DND-41 (cell line): Measurements from ENCODE around the gene GNG4.
"Not testable (repeated sequence)": the region's sequence is repeated elsewhere in the genome, so short reads cannot be mapped to it uniquely, and the experiment has no call there.

Source experiments
- ATAC-seq: fragments of 200-7000 bp; cut with Tn5 transposase; 3 replicates; pipeline ENCODE4 v1.9.1; 2021; ENCODE audit warnings: low read depth; ENCODE audit not compliant: insufficient read depth
- DNase-seq: peaks from one replicate; pipeline ENCODE4 v3.0.0-alpha.2; 2020
- H2AFZ ChIP-seq: 2 replicates; pipeline ENCODE4 v1.6.0; 2012; ENCODE audit warnings: low read depth, low read length
- H3K27ac ChIP-seq: 2 replicates; pipeline ENCODE4 v1.5.1; 2012; ENCODE audit warnings: low read length, inconsistent platforms
- H3K27me3 ChIP-seq: fragments of 200-600 bp; sonication (generic); 2 replicates; pipeline ENCODE4 v1.6.0; 2012; ENCODE audit warnings: low read length, mild to moderate bottlenecking, inconsistent platforms; ENCODE audit not compliant: insufficient read depth, poor library complexity
- H3K36me3 ChIP-seq: 2 replicates; pipeline ENCODE4 v1.5.1; 2012; ENCODE audit warnings: low read length, inconsistent platforms; ENCODE audit not compliant: insufficient read depth
- H3K4me1 ChIP-seq: 2 replicates; pipeline ENCODE4 v1.5.1; 2012; ENCODE audit warnings: mild to moderate bottlenecking, low read length; ENCODE audit not compliant: insufficient read depth
- H3K4me2 ChIP-seq: 2 replicates; pipeline ENCODE4 v1.6.0; 2012; ENCODE audit warnings: mild to moderate bottlenecking, moderate library complexity, low read length, inconsistent platforms; ENCODE audit not compliant: insufficient read depth
- H3K4me3 ChIP-seq, 2 experiments: fragments of 200-600 bp in 1 of 2; shearing (Covaris generic) in 1 of 2; 2 replicates each; pipeline ENCODE4 v1.5.1; 2012 to 2016; ENCODE audit warnings: inconsistent platforms in 2 of 2, low read length in 2 of 2, mild to moderate bottlenecking in 2 of 2, low read depth in 1 of 2, moderate library complexity in 1 of 2
- H3K79me2 ChIP-seq: 2 replicates; pipeline ENCODE4 v1.6.0; 2012; ENCODE audit warnings: low read length, inconsistent platforms; ENCODE audit not compliant: insufficient read depth
- H3K9ac ChIP-seq: 2 replicates; pipeline ENCODE4 v1.6.0; 2012; ENCODE audit warnings: low read depth, mild to moderate bottlenecking, inconsistent platforms, low read length, moderate library complexity
- H3K9me3 ChIP-seq: 2 replicates; pipeline ENCODE4 v1.5.1; 2012; ENCODE audit warnings: low read length, moderate library complexity, mild to moderate bottlenecking, inconsistent platforms; ENCODE audit not compliant: insufficient read depth, severe bottlenecking
- H4K20me1 ChIP-seq: 2 replicates; pipeline ENCODE4 v1.6.0; 2012; ENCODE audit warnings: low read length; ENCODE audit not compliant: insufficient read depth
- EZH2 ChIP-seq: IDR thresholded peaks from 3 replicates; pipeline ENCODE4 v1.6.1; 2012; ENCODE audit warnings: borderline replicate concordance, low read depth, mild to moderate bottlenecking, moderate library complexity, low read length, inconsistent platforms; ENCODE audit not compliant: severe bottlenecking
- TF ChIP-seq, protein P1 (sequence below): IDR thresholded peaks from 2 replicates; pipeline ENCODE4 v1.5.1; 2012; ENCODE audit warnings: borderline replicate concordance, low read length, moderate library complexity, mild to moderate bottlenecking; ENCODE audit not compliant: poor library complexity, severe bottlenecking; ENCODE audit errors: extremely low read depth

Gene GNG4

DNA sequence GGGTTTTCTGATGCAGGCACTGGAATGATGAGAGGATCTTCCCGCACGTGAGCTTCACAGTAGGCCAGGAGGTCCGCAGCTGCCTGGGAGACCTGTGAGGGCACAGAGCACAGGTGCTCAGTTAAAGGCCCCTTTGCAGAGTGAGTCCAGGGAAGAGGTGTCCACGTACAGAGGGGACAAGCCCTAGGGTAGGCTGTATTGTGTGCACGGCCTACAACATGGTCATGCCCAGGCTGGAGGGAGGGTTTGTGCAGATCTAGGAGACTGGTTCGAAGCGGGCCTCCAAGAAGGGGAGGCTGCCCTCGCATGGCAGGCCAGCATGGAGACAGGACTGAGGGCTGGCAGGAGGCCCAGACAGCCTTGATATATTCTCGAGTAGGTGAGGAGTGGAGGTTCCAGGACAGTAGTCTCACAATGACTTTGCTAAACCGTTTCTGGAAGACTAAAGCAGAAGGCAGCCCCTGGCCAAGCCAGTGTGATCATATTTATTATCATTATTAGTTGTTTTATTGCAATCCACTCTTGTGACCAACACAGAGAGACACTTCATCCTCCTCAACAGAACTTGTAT lies 97.4 kb downstream of the GNG4 start:
- peaks cover under 1% of the 10 kb centered on the region for H3K27me3 ChIP-seq
- no peaks in the 10 kb centered on the region for H3K36me3 ChIP-seq
- ATAC-seq: no peak
- H2AFZ ChIP-seq: no peak overlapping the region
- H3K4me3 ChIP-seq: no peak overlapping the region
- no peak for DNase-seq
- no peak overlapping the region for H3K4me2 ChIP-seq
- no peaks in the 10 kb centered on the region for H3K79me2 ChIP-seq
- H3K9ac ChIP-seq: no peak overlapping the region
- no peaks in the 10 kb centered on the region for H3K4me1 ChIP-seq
- TF ChIP-seq EZH2: no peak
- TF ChIP-seq, protein P1, sequence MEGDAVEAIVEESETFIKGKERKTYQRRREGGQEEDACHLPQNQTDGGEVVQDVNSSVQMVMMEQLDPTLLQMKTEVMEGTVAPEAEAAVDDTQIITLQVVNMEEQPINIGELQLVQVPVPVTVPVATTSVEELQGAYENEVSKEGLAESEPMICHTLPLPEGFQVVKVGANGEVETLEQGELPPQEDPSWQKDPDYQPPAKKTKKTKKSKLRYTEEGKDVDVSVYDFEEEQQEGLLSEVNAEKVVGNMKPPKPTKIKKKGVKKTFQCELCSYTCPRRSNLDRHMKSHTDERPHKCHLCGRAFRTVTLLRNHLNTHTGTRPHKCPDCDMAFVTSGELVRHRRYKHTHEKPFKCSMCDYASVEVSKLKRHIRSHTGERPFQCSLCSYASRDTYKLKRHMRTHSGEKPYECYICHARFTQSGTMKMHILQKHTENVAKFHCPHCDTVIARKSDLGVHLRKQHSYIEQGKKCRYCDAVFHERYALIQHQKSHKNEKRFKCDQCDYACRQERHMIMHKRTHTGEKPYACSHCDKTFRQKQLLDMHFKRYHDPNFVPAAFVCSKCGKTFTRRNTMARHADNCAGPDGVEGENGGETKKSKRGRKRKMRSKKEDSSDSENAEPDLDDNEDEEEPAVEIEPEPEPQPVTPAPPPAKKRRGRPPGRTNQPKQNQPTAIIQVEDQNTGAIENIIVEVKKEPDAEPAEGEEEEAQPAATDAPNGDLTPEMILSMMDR: no peak
- H3K27ac ChIP-seq: no peak overlapping the region
- H4K20me1 ChIP-seq: no peaks in the 10 kb centered on the region
- no peaks in the 10 kb centered on the region for H3K9me3 ChIP-seq

DNA sequence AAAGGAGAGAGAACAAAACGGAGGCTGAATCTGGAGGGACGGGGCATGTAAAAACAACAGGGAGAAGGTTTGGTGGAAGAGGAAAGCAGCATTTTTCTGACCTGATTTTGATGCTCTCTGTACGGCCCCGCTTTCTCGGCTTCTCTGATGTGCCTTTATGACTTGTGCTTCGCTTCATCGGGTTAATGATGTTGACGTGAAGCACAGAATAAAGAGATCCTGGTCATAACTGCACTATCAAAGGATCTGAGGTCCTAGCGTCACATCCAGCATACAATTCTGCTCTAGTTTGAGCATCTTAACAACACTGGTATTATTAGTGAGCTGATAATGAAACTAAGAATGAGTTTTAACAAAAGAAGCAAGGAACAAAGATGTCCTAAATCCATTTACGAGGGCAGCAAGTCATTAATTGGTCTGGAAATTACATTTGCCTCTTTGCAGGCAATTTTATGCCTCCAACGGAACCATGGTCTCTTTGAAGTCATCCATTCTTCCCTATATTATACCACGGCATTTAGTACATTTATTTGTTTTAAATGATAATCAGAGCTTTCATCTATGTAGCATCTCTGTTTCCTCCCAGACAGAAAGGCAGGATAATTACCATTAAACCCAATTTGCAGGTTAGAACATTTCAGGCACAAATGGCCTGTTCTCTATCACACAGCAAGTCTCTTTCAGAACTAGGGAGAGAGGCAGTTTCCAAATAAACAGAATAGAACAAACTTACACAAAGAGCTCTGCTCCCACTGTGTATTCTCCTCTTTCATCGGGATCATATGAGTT lies 100.0 kb downstream of the GNG4 start:
- no peak overlapping the region for H3K4me3 ChIP-seq
- no peaks in the 10 kb centered on the region for H3K4me1 ChIP-seq
- no peak overlapping the region for H3K27ac ChIP-seq
- H3K36me3 ChIP-seq: no peaks in the 10 kb centered on the region
- H3K27me3 ChIP-seq: peaks cover 2% of the 10 kb centered on the region
- ATAC-seq: no peak
- H2AFZ ChIP-seq: no peak overlapping the region
- H3K9me3 ChIP-seq: no peaks in the 10 kb centered on the region
- no peaks in the 10 kb centered on the region for H4K20me1 ChIP-seq
- H3K4me2 ChIP-seq: no peak overlapping the region
- H3K9ac ChIP-seq: no peak overlapping the region
- TF ChIP-seq, protein P1: no peak
- no peak for TF ChIP-seq EZH2
- DNase-seq: no peak
- no peaks in the 10 kb centered on the region for H3K79me2 ChIP-seq

DNA sequence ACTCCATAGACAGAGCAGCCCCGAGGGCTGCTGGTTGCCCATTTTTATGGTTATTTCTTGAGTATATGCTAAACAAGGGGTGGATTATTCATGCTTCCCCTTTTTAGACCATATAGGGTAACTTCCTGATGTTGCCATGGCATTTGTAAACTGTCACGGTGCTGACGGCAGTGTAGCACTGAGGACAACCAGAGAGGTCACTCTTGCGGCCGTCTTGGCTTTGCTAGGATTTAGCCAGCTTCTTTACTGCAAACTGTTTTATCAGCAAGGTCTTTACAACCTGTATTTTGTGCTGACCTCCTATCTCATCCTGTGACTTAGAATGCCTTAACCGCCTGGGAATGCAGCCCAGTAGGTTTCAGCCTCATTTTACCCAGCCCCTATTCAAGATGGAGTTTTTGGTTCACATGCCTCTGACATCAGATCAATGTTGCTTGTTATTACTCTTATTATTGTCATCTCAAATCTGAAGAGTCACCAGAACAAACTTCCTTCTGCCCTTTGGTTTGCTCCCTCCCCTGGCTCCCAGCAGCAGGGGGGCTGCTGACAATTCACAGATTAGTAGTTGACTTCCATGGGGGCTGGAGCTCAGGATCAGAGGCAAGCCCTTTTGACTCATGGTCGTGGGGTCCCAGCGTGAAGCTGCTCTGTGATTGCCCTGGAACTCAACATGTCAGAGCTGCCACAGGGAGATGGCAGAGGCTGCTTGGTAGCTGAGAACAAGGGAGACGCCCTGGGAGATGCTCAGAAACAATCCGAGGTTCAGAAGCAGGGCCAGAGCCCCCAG lies 103.0 kb downstream of the GNG4 start:
- H2AFZ ChIP-seq, H3K4me2 ChIP-seq, H3K27me3 ChIP-seq, H3K79me2 ChIP-seq, DNase-seq, H3K4me1 ChIP-seq, ATAC-seq, H3K27ac ChIP-seq, H4K20me1 ChIP-seq, H3K36me3 ChIP-seq, H3K9me3 ChIP-seq, H3K4me3 ChIP-seq, H3K9ac ChIP-seq: not testable (repeated sequence)
